Measurements from ENCODE around the gene COA4.

Gene COA4

GRCh38 chr11:73856031-73856567 lies 20.5 kb downstream of the COA4 start:
- DNase-seq (ENCODE audit: extremely low read depth, low read depth) = no peak
- no peak overlapping the region for H3K4me3 ChIP-seq (replicated peaks; ENCODE audit: low read depth, low read length)
- no peak for TF ChIP-seq CTCF (IDR thresholded peaks at IDR 0.05; ENCODE audit: low read depth, low read length, missing control alignments)

DNA sequence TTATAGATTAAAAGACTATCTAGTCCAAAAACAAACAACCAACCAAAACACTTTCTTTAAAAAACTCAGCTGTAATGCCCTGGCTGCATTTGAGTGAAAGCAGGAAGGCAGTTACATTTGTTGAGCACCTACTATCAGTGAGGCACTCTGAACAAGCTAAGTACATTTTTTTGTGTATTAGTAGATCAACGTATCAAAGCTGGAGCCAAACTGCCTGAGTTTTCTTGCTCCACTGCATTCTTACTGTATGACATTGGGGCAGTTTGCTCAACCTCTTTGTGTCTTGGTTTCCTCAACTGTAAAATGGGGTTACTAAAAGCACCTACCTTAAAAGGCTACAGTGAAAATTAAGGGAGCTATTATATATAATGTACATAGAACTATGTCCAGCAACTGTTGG lies 22.0 kb downstream of the COA4 start:
- no peak for DNase-seq (ENCODE audit: extremely low read depth, low read depth)
- H3K4me3 ChIP-seq (replicated peaks; ENCODE audit: low read depth, low read length) = no peak overlapping the region
- no peak for TF ChIP-seq CTCF (IDR thresholded peaks at IDR 0.05; ENCODE audit: low read depth, low read length, missing control alignments)

GRCh38 chr11:73852049-73852448 lies 24.6 kb downstream of the COA4 start:
- no peak for TF ChIP-seq CTCF (IDR thresholded peaks at IDR 0.05; ENCODE audit: low read depth, low read length, missing control alignments)
- DNase-seq (ENCODE audit: extremely low read depth, low read depth) = no peak
- no peak overlapping the region for H3K4me3 ChIP-seq (replicated peaks; ENCODE audit: low read depth, low read length)

DNA sequence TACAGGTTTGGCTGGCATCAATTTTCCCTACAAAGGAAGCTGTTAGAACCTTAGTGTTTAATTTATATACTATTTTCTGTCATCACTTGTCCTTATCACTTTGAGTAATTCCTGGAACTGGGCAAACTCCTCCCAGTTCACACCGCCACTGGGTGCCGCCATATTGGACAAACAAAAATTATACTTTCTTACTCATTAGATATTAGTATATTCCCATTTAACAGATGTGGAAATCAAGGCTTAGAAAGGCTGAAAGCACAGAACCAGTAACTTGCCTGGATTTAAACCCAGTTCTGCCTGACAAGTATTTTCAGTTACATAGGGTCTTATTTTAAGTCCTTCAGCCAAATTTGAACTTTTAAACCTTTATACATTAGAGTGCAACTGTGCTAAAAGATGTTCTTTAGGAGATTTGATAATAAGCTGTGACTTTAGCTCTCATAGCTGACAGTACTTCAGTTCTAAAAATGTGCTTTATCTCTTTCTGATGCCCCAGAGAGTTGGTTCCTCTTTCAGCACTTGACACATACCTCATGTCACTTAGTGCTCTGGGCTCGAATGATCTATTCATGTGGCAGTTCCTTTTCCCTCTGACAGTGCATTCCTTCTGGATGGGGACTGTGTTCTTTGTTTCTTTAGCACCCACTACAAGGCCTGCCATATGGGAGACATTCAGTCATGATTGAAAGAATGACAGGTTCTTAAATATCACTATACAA lies 25.4 kb downstream of the COA4 start:
- no peak overlapping the region for H3K4me3 ChIP-seq (replicated peaks; ENCODE audit: low read depth, low read length)
- no peak for TF ChIP-seq CTCF (IDR thresholded peaks at IDR 0.05; ENCODE audit: low read depth, low read length, missing control alignments)
- no peak for DNase-seq (ENCODE audit: extremely low read depth, low read depth)

- H3K4me3 ChIP-seq (replicated peaks; ENCODE audit: low read depth, low read length) = no peak overlapping the region
- TF ChIP-seq CTCF (IDR thresholded peaks at IDR 0.05; ENCODE audit: low read depth, low read length, missing control alignments) = no peak
- DNase-seq (ENCODE audit: extremely low read depth, low read depth) = no peak
Observed at GRCh38 chr11:73839123-73839457, 37.6 kb downstream of the COA4 start.

- TF ChIP-seq CTCF (IDR thresholded peaks at IDR 0.05; ENCODE audit: low read depth, low read length, missing control alignments) = no peak
Observed at GRCh38 chr11:73838443-73839122, 38.1 kb downstream of the COA4 start.

More at GRCh38 chr11:73838443-73839122, 38.1 kb downstream of the COA4 start:
- DNase-seq (ENCODE audit: extremely low read depth, low read depth) = no peak
- no peak overlapping the region for H3K4me3 ChIP-seq (replicated peaks; ENCODE audit: low read depth, low read length)
